Activated CD8-positive, alpha-beta memory T cell treated with anti-CD3 and anti-CD28 coated beads for 1 hour (primary cell): ENCODE data around the gene XRN2.
"Not testable (repeated sequence)": the region's sequence is repeated elsewhere in the genome, so short reads cannot be mapped to it uniquely, and the experiment has no call there.

Experiments
- DNase-seq, 2 donors: peaks; one replicate each; pipeline ENCODE4 v3.0.0-alpha.2; 2020; ENCODE audit warnings: low read depth in 1 of 2; ENCODE audit errors: extremely low read depth in 1 of 2

Gene XRN2

GRCh38 chr20:21419147-21419546 lies 116.0 kb downstream of the XRN2 start:
- not testable (repeated sequence) for DNase-seq

GRCh38 chr20:21421601-21422236 lies 118.6 kb downstream of the XRN2 start:
- DNase-seq: no peak

- DNase-seq: not testable (repeated sequence)
Measured at GRCh38 chr20:21423712-21424111, 120.6 kb downstream of the XRN2 start.

- DNase-seq: no peak
Measured at GRCh38 chr20:21424846-21425245, 121.7 kb downstream of the XRN2 start.

- DNase-seq: no peak
Measured at GRCh38 chr20:21430020-21430419, 126.9 kb downstream of the XRN2 start.

- DNase-seq: no peak
Measured at GRCh38 chr20:21432911-21433310, 129.8 kb downstream of the XRN2 start.

GRCh38 chr20:21433329-21433890 lies 130.3 kb downstream of the XRN2 start:
- no peak for DNase-seq

GRCh38 chr20:21435576-21435975 lies 132.4 kb downstream of the XRN2 start:
- DNase-seq: no peak

- DNase-seq: no peak
Measured at GRCh38 chr20:21436205-21436604, 133.1 kb downstream of the XRN2 start.

- DNase-seq: no peak
Measured at GRCh38 chr20:21437248-21437647, 134.1 kb downstream of the XRN2 start.

GRCh38 chr20:21437816-21438215 lies 134.7 kb downstream of the XRN2 start:
- no peak for DNase-seq
